OCI-LY1 (cell line): ENCODE measurements around the gene LIMA1.
A peak's percentile ranks its signal among the peaks of the same experiment; 100 is the strongest.

Source experiments
- CTCF ChIP-seq: fragments of 200-600 bp; sonication (generic), shearing (Covaris generic); IDR thresholded peaks from 2 replicates; pipeline ENCODE4 v1.5.1; 2017; ENCODE audit warnings: mild to moderate bottlenecking, antibody characterized with exemption, low read length, moderate library complexity, mixed read lengths
- EZH2 ChIP-seq: fragments of 200-600 bp; sonication (generic), shearing (Covaris generic); IDR thresholded peaks from 2 replicates; pipeline ENCODE4 v1.8.0; 2017; ENCODE audit warnings: borderline replicate concordance, mixed run types, mild to moderate bottlenecking, antibody characterized with exemption, low read length, moderate library complexity, mixed read lengths

DNA sequence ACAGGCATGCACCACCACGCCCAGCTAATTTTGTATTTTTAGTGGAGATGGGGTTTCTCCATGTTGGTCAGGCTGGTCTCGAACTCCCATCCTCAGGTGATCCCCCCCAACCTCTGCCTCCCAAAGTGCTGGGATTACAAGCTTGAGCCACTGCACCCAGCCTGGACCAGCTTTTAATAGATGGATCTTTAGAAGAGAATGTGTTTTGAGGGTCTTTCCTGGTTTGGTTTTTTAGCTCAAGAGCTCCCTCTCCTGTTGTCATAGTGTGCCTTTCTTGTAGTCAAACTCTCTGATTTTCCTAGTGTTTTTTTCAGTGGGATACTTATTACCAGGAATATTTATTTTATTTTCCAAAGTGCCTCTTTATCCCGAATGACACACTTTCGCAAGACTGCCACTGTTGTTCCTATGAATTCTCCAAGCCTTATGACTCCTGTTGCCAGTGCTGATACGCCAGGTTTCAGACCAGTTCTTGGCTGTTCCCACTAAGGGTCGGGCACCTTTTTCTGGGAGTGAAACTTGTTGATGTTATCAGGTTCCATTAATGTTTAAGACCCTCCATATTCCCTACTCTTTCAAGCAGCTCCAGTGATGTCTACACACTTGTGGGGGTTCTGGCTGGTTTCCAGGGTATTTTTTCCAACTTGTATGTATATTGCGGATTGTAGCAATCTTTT lies 31.5 kb upstream of the LIMA1 start:
- TF ChIP-seq CTCF (peak; percentile 68), EZH2 (no peak)
